ENCODE results near the gene MATN3.

GRCh38 chr2:20057268-20057667 is 44.8 kb upstream of the MATN3 start:
- no peak for TF ChIP-seq EP300 (IDR thresholded peaks at IDR 0.05)
- TF ChIP-seq POLR2AphosphoS5 (IDR thresholded peaks at IDR 0.05): no peak
- TF ChIP-seq CTCF (IDR thresholded peaks at IDR 0.05): no peak
